GM12864 (cell line): ENCODE data around the gene SHC3.
"Not testable (repeated sequence)": the region's sequence is repeated elsewhere in the genome, so short reads cannot be mapped to it uniquely, and the experiment has no call there.

Source experiments
- DNase-seq: peaks from one replicate; pipeline ENCODE4 v3.0.0-alpha.2; 2011; ENCODE audit warnings: low read depth
- H3K4me3 ChIP-seq: 2 replicates; pipeline ENCODE4 v1.5.1; 2011; ENCODE audit warnings: mild to moderate bottlenecking, low read depth, low read length, control low read depth
- TF ChIP-seq, protein P1 (sequence below): IDR thresholded peaks from 2 replicates; pipeline ENCODE4 v1.5.1; 2011; ENCODE audit warnings: low read depth, mild to moderate bottlenecking, moderate library complexity, low read length, control low read depth, inconsistent platforms; ENCODE audit errors: missing control alignments

The SHC3 gene

GRCh38 chr9:89218040-89218928, 39.7 kb upstream of the SHC3 start:
- no peak for DNase-seq
- H3K4me3 ChIP-seq, result no peak overlapping the region
- TF ChIP-seq, protein P1, sequence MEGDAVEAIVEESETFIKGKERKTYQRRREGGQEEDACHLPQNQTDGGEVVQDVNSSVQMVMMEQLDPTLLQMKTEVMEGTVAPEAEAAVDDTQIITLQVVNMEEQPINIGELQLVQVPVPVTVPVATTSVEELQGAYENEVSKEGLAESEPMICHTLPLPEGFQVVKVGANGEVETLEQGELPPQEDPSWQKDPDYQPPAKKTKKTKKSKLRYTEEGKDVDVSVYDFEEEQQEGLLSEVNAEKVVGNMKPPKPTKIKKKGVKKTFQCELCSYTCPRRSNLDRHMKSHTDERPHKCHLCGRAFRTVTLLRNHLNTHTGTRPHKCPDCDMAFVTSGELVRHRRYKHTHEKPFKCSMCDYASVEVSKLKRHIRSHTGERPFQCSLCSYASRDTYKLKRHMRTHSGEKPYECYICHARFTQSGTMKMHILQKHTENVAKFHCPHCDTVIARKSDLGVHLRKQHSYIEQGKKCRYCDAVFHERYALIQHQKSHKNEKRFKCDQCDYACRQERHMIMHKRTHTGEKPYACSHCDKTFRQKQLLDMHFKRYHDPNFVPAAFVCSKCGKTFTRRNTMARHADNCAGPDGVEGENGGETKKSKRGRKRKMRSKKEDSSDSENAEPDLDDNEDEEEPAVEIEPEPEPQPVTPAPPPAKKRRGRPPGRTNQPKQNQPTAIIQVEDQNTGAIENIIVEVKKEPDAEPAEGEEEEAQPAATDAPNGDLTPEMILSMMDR, result no peak

DNA sequence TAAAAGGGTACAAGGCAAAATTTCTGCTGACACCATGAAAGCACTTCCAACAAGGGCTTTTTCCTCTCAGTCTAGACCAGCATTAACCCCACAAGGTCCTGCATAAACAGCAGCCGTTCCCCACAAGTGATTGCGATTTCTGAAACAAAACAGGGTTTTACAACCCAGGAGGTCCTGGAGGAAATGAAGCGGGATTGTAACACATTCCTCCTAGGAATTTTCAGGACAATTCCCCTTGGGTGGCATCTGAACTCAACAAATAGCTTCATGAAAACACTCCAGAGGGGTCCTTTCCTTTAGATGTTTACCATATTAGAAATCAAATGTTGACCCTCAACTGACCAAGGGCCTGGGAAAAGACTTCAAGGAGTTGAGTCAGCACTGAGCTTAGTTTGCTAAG, 36.7 kb upstream of the SHC3 start:
- TF ChIP-seq, protein P1, result no peak
- DNase-seq, result no peak
- no peak overlapping the region for H3K4me3 ChIP-seq

DNA sequence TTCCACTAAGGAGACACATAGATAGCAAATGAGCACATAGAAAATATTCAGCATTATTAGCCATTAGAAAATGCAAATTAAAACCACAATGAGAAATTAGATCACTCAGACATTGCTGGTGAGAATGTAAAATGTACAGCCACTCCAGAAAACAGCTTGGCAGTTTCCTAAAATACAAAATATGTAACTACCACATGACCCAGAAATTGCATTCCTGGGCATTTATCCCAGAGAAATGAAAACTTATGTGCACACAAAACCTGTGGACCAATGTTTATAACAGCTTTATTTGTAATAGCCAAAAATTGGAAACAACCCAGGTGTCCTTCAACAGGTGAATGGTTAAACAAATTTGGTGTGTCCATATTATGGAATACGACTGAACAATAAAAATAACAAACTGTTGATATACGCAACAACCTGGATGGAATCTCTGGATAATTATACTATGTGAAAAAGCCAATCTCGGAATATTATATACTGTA, 34.8 kb upstream of the SHC3 start:
- DNase-seq, result no peak
- H3K4me3 ChIP-seq, result no peak overlapping the region
- TF ChIP-seq, protein P1, result no peak

DNA sequence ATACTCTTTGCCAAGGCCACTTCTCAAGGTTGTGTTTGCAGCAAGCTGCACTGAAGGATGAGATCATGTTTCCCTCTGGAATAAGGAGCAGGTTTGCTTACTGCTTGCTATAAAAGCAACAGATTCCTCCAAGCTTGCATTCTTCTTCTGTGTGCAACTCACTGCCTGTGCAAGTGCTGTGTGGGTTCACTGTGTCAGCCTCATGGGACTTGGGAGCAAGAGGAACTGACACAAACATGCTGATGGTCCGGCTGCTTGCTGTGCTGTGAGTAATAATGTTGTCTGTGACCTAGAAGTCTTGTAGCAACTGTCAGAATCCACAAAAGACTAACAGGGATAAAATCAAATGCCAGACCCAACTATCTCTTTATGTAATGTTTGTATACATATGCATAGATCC, 33.6 kb upstream of the SHC3 start:
- no peak overlapping the region for H3K4me3 ChIP-seq
- TF ChIP-seq, protein P1, result no peak
- DNase-seq, result no peak

GRCh38 chr9:89209311-89209710, 30.7 kb upstream of the SHC3 start:
- DNase-seq, result not testable (repeated sequence)

DNA sequence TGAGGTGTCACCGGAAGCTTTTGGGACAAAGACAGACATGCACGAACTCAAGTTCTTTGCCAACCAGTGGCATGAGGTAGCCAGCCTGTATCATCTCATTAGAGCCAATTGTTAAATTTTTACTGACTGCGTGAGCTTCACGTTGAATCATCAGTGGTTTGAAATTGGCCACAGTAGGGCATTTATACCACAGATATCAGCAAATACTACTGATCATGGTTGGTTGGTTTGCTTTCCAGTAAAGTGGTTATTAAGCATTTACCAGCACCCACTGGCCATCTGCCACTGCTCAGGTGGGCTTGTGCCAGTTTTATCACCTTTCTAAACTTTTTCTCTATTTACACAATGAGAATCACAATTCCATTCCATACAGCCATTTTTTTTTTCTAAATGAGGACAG, 28.4 kb upstream of the SHC3 start:
- no peak overlapping the region for H3K4me3 ChIP-seq
- TF ChIP-seq, protein P1, result no peak
- no peak for DNase-seq

More at GRCh38 chr9:89209311-89209710, 30.7 kb upstream of the SHC3 start:
- not testable (repeated sequence) for H3K4me3 ChIP-seq

GRCh38 chr9:89204801-89205200, 26.2 kb upstream of the SHC3 start:
- TF ChIP-seq, protein P1, result no peak
- no peak for DNase-seq
- no peak overlapping the region for H3K4me3 ChIP-seq
